HG02973 (cell line): ENCODE data around the gene COPZ2.
"Not testable (repeated sequence)": the region's sequence is repeated elsewhere in the genome, so short reads cannot be mapped to it uniquely, and the experiment has no call there.

Source experiments
- ATAC-seq: cut with Tn5 transposase; IDR thresholded peaks from one replicate; pipeline ENCODE4 v1.9.1; 2021; ENCODE audit warnings: moderate library complexity; ENCODE audit not compliant: unreplicated experiment

The COPZ2 gene

DNA sequence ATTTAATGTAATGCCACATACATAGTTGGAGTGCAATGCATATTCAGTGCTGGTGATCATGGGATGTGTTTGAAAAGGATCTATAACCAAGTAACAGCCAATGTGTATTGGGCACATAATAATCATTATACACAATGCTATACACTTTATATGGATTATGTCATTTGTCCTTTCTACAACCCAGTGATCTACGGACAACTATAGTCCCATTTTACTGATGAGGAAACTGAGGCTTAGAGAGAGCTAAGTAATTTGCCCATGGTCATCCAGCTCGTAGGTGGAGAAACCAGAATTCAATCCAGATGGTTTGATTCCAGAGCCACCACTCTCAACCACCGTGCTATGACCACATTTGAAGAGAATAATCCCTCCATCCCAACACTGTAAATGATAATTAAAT, 27.4 kb downstream of the COPZ2 start:
- ATAC-seq = no peak

DNA sequence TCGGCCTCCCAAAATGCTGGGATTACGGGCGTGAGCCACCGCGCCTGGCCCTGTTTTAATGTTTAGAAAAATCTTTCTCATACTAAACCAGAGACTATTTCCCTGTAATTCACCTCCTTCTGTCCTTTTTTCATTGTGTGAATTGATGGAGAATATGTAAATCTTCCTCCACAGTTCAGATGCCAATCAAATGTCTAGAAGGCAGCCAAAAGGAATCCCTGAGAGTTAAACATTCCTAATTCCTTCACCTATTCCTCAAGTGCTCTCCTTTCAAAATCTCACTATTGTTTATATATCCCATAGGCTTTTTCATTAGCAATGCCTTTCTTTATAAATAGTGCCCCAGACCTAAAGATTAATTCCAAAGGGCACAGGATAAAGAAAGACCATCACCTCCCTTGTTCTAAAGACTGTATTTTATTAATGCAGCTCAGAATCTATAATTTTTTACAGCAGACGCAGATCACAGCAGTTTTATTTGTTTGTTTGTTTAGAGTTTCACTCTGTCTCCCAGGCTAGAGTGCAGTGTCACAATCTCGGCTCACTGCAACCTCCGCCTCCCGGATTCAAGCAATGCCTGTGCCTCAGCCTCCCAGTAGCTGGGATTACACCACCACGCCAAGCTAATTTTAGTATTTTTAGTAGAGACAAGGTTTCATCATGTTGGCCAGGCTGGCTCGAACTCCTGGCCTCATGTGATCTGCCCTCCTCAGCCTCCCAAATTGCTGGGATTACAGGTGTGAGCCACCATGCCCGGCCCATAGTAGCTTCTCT, 30.5 kb downstream of the COPZ2 start:
- no peak for ATAC-seq

DNA sequence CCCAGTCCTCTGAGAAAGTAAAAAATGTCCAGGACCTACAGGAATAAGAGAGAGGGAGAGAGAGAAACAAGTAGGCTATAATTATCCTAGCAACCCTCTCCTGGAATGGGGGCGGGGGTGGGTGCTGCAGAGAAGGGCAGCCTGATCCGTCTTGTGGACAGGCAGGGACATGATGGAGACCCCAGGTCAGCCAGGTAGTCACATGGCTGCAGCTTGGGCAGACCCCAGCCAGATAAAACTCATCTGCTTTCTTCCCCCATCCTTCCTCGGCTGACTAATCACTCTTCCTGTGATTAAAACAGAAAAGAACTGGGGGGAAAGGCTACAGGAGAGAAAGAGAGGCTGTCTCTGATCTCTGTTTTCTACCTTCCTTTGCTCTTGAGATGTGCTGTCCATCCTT, 32.6 kb downstream of the COPZ2 start:
- no peak for ATAC-seq

DNA sequence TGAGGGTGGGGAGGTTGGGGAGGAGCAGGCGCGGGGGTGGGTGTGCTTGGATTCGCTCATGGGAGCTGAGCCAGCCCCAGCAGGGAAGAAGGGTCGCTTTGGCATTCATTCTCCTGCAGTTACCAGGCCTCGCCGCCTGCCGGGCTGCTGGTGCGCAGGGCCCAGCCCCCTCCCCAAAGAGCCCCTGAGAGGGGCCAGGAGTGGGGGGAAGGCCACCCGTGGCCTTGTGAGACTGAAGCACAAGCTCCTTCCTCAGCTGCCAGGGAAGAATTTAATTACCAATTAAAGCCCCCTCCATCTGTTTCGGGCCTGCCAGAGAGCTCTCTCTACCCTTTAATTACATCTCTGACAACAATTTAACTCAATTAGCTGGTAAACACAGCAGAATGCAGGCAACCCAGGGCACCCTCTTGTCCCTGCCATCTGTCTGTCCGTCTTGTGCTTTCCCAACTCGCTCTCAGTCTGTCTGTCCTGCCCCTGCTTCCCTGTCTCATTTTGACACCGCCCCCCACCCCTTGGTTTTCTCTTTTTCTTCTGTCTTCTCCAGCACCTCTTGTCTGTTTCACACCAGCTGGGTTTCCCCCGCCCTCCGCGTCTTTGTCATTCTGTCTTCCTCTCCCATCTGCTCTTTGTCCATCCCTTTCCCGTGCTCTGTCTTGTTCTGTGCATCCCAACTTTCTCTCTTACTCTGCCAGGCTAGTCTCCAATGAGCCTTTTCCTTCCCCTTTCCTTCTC, 34.0 kb downstream of the COPZ2 start:
- no peak for ATAC-seq

DNA sequence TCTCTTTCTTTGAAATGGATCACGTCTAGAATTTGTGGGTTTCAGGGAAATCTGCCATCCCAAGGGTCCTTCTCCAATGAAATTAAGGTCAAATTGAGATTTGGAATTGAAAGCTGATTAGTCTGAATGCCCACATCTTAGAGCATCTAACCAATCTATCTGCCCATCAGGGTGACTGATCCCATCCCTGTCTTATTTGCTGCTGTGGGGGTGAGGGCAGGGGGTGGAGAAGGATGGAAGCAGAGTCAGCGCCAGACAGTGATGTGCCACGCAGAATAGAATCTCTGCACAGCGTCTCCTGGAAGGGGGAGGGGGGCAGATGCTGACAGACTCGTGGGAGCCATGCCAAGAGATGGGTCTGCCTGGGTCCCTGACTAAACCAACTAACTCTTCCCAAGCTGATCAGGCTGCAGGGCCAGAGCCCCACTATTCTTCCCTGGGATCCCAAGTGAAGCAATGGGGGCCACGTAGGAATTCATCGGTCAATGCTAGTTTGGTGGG, 34.6 kb downstream of the COPZ2 start:
- no peak for ATAC-seq

DNA sequence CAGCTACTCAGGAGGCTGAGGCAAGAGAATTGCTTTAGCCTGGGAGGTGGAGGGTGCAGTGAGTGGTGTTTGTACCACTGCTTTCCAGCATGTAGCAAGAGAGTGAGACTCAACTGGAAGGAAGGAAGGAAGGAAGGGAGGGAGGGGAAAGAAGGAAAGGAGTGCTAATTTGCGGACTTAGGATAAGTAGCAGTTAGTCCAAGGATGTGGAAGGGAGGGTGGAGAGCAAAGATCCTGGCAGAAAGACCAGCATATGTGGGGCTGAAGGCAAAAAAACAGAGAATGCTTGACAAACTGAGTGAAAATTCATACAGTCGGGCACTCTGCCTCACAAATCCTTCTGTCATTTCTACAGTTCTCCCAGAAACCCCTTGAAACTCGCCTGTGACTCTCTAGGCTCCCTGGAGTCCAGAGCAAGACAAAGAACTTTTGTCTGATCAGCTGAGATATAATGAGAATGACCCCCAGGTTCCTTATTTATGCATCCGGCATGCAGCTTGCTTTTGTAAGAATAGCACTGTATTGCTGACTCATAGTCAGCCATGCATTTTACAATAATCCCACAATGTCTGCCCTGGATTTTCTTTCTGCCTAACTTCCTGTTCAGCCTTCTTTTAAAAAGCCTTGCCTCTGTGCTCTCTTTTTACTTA, 35.2 kb downstream of the COPZ2 start:
- no peak for ATAC-seq

DNA sequence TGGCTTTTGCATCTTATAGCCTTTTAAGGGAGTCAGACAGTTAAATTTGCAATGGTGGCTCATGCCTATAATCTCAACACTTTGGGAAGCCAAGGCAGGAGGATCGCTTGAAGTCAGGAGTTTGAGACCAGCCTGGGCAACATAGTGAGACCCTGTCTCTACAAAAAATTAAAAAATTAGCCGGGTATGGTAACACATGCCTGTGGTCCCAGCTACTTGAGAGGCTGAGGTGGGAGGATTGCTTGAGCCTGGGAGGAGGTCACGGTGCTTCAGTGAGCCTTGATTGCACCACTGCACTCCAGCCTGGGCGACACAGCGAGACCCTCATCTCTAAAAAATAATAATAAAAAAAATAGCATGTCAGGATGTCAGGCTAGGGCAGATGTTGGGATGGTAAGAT, 35.9 kb downstream of the COPZ2 start:
- ATAC-seq = not testable (repeated sequence)

DNA sequence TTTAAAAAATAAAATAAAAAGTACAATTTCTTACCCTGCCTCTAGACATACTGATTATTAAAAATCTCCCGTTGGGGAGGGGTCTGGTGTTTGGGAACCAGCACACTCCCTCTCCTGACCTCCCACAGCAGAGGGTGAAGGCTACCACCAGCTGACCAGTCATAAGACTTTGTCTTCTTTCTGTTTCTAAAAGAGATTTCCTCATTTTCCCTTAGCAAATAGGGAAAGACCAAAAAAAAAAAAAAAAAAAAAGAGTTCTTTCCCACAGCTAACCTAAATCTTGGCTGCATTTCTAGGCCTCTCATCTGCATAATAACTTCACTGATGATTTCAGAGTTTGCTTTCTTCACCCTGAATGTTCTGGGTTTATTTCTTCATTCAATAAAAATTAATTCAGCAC, 36.4 kb downstream of the COPZ2 start:
- ATAC-seq = no peak

DNA sequence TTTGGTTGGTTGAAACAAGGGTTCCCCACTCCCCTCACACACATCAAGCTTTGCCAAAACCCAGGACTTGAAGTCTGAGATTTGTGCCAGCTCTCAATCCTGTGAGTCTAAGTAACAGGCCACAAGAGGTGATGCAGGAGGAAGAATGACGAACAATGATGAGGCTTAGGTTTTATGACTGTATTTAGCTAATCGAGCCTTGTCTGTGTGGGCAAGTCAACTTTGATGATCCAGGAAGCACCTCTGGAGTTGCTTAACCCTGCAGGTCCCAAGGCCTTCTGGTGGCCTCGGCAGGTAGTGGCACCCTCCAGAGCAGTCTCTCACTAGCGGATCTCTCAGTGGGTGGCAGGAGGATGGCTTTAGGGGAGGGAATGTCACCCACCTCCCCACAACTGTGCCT, 38.0 kb downstream of the COPZ2 start:
- ATAC-seq = no peak

DNA sequence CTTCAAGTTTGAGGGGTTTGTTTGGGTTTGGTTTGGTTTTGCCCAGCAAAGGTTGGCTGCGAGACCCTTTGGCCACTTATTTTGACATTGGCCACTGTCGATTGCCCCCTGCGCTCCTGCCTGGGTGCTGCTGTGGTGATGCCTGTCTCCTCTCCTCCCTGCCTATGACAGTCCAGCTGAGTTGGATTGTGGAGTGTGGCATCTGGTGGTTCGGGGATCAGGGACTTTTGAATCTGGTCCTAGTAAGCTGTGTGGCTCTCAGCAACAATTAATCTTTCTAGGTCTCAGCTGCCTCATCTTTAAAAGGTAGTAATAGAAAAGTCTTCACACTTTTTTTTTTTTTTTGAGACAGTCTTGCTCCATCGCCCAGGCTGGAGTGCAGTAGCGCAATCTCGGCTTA, 39.6 kb downstream of the COPZ2 start:
- no peak for ATAC-seq

DNA sequence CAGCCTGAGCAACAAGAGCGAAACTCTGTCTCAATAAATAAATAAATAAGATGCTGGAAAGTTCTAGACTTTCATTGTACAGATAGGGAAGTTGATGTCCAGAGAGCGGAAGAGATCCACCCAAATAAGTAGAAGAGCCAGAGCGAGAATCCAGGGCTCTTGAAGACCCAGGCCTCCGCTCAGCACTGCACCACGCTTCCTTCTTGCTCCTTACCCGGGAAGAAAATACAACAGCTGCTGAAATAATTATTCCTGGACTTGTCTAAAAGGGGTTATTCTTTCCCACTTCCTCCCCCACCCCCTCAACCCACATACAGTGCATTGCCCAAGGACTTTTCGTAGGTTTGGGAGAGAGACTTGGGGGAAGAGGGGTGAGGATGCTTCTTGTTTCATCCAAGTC, 40.0 kb downstream of the COPZ2 start:
- ATAC-seq = no peak

DNA sequence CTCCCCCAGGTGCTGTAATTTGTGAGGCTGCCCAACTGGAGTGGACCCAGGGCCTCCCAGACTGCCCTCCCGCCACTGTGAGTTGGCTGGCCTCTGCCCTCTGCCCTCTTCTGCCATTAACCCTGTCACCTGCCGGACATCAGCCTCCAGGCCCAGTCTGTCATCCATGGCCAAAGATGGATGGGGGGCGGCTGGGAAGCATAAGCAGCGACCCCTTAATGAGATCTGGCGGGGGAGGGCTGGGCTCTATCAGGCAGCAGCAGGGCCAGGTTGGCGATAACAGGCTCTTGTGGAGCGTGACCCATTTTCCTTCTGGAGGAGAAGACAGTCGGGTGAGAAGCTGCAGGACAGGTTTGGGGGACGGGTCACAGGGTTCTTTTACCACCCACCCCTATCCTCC, 41.4 kb downstream of the COPZ2 start:
- no peak for ATAC-seq

DNA sequence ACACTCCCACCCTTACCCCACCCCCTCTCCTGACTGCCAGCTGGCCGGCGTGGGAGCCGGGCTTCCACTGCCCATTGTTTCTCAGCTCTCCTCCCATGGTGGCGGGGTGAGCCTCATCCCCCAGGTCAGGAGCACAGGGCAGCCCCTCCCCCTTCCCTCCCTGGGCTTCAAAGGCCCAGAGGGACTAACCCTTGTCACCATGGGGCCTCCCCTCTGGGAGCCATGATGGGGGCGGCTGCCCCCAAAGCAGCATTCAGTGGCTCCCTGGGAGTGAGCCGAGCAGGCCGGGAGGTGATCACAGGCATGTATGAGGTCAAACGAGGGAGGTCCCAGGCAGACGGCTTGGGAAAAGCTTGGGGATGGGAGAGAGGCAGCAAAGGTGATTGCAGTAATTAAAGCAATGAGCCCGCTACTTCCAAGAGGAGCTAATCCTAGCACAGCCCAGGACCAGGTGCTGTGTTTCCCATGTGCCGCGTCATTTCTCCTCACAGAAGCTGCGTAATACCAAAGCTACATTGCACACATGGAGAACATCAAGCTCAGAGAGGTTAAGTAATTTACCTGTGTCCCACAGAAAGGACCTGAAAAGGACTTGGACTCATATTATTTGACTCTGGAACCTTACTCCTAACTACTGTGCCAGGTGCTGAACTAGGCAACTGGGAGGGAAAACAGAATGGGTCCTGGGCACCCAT, 42.2 kb downstream of the COPZ2 start:
- no peak for ATAC-seq

DNA sequence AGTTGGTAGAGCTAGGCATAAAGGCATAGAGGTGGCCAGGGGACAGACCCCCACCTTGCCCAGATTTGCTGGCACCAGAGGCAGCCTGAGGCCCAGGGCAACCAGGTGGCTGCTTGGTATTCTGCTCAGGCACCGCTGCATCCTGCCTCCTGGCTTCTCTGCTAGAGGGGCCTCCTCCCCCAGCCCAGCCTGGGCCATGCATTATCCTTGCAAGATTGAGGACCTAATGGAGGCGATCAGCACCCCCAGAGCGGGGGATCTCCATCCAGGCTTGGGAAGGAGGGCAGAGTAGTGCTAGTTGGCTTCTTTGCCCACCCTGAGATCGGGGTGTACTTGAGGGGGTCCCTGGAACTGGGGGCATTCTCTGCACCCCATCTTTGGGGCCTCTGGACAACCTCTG, 42.9 kb downstream of the COPZ2 start:
- no peak for ATAC-seq

DNA sequence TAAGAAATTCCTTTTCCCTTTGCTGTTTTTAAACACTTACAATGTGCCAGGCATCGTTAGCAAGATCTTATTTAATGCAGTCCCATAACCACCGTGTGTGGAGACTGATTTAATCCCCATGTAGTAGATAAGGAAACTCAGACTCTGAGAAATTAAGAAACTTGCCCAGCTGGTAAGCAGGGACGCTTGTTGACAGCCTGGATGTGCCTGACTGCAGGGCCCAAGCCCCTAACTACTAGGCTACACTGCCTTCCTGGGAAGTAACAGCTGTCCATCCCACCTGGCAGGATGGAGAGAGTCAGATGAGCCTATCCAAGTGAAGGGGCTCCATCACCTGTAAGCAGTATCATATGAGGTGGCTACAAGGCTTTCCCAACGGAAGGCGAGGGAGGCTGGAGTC, 43.6 kb downstream of the COPZ2 start:
- no peak for ATAC-seq

DNA sequence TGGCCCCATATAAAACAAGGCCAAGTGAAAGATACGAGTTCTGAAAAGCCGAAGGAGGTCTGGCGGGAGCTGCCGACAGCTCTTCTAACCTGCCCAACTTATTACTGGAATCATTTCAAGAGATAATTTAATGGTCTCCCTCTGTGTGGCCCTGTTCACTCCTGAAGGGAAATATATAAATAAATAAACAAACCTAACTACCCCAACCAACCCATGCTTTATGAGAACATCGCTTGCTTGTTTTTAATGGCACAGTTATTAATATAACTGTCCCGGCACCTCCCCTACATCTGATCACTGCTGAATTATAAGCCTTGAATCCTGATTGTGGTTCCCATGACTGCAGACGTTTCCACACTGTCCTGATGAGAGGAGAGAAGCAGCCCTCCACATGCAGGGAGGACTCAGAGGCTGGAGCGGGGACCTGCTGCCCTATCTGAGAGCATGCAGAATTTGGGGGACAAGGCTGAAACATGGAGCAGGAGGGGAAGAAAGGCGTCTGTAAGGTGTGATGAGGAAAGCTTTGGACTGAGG, 44.5 kb downstream of the COPZ2 start:
- ATAC-seq = no peak

DNA sequence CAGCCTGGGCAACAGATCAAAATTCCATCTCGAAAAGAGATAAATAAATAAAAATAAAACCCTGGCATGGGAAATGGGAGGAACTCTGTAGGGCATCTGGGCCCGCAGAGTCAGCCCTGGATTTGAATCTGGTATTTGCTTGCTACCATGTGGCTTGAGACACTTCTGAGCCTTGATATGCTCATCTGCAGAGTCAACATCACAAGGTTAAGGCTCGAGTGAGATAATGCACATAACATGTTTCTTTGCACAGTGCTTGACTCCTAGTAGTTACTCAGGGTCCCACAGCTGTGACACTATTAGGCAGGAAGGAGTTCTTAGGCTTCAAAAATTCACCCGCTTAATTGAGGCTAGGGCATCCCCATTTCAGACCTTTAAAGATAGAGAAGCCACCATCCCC, 45.4 kb downstream of the COPZ2 start:
- no peak for ATAC-seq

DNA sequence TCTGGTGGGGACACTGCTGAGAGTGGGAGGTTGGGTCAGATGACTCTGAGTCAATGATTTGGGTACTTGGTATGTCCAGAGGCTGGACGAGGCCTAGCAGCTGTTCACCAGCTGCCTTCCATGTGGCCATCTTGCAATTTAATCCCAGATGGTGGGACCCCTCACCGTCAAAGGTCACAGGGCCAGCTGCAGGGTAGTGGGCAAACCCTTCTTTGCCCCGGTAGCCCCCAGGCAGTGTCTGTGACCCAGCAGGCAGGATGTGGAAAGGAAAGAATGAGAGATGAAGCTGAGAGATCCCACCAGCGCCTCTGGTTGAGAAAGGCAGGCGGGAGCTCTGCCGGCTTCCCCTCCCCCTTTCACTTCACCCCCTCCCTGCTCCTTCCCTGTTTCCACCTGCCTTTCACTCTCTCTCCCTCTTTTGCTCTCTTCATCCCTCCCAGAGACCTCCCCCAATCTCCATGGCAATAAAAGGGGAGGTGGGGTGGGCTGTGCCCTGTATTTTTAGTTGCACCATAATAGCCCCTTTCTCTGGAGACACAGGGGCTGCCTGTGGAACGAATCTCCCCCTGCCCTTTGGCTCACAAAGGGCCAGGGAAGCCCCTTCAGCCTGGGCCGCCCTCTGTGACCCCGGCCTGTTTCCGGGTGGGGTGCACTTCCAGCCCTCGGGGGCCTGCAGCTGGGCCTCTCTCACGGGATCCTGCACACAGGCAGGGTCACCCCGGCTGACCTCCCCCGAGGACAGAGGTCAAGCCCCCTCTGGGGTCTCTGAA, 46.5 kb downstream of the COPZ2 start:
- ATAC-seq = no peak

DNA sequence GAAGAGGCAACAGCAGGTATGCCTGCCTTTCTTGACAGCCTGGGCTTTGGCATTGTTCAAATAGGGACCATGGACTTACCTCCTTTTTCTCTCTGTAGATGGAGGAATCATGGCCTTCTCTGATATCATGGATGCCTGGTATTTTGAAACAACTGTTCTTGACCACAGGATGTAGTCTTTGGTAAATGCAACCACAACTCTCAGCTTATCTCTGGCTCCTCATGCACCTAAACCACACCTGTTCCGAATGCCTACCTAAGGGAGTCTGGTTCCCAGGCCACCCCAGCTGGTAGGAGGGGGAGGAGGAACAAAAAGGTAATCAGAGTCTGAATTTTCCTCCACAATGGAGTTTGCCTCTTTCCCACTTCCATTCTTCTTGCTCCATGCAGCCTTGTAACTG, 47.9 kb downstream of the COPZ2 start:
- no peak for ATAC-seq

DNA sequence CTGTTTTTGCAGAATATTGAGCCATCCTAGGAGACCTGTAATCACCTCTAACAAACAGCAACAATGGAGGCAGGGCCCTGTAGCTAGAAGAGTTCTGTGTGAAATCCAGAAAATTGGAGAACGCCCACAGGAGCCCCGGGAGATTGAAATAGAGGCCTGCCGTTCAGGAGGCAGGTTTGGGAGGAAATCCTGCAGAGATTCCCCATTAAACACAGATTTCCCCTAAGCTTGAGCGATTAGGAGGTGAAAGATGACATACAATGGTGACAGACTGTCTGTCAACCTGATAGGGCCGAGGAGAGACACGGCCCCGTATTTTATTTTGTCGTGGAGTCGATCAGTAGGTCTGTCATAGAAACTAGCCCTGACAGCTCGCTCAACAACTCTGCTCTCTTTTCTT, 48.4 kb downstream of the COPZ2 start:
- no peak for ATAC-seq
